Liver (tissue), 9 donors: Measurements from ENCODE around the gene RNLS. TPM values are rescaled to one million over a fixed set of nuclear protein-coding genes. Genes with fewer than 3 reads are reported as not detected.

Source experiments
- DNase-seq: peaks from one replicate; pipeline ENCODE4 v3.0.0-alpha.2; 2017; ENCODE audit warnings: low spot score
- H3K27ac ChIP-seq, 2 donors: one replicate each; pipeline ENCODE4 v1.7.0; 2013; ENCODE audit warnings: inconsistent platforms in 2 of 2, low read length in 2 of 2, control low read depth in 1 of 2, low read depth in 1 of 2, mild to moderate bottlenecking in 1 of 2
- H3K27me3 ChIP-seq, 4 donors: one replicate each; pipeline versions ENCODE4 v1.6.1 to v1.7.0; 2013; ENCODE audit warnings: low read length in 3 of 4, inconsistent platforms in 1 of 4, mild to moderate bottlenecking in 1 of 4, moderate library complexity in 1 of 4; ENCODE audit not compliant: control insufficient read depth in 4 of 4, insufficient read depth in 4 of 4
- H3K36me3 ChIP-seq, 4 donors: one replicate each; pipeline versions ENCODE4 v1.6.1 to v1.7.0; 2013; ENCODE audit warnings: low read length in 3 of 4, mild to moderate bottlenecking in 3 of 4, low read depth in 1 of 4, moderate library complexity in 1 of 4; ENCODE audit not compliant: control insufficient read depth in 4 of 4, insufficient read depth in 3 of 4
- H3K4me1 ChIP-seq, 4 donors: one replicate each; pipeline versions ENCODE4 v1.6.1 to v1.7.0; 2013; ENCODE audit warnings: low read length in 3 of 4, mild to moderate bottlenecking in 3 of 4, moderate library complexity in 1 of 4; ENCODE audit not compliant: control insufficient read depth in 4 of 4, insufficient read depth in 4 of 4
- H3K4me3 ChIP-seq, 3 donors: one replicate each; pipeline versions ENCODE4 v1.6.1 to v1.7.0; 2013; ENCODE audit warnings: low read length in 3 of 3, control low read depth in 1 of 3, low read depth in 1 of 3, mild to moderate bottlenecking in 1 of 3
- H3K9ac ChIP-seq, 2 donors: one replicate each; pipeline ENCODE4 v1.7.0; 2013; ENCODE audit warnings: low read length in 2 of 2, mild to moderate bottlenecking in 2 of 2, moderate library complexity in 2 of 2, control low read depth in 1 of 2, low read depth in 1 of 2
- H3K9me3 ChIP-seq, 4 donors: one replicate each; pipeline versions ENCODE4 v1.6.1 to v1.7.0; 2013; ENCODE audit warnings: low read length in 3 of 4; ENCODE audit not compliant: control insufficient read depth in 4 of 4
- EGR1 ChIP-seq, 2 donors: IDR thresholded peaks; 2 replicates each; pipeline ENCODE4 v1.6.1; 2016 to 2018; ENCODE audit warnings: antibody characterized with exemption in 2 of 2, low read depth in 2 of 2
- FOXA1 ChIP-seq: IDR thresholded peaks from 2 replicates; pipeline ENCODE4 v1.6.1; 2016; ENCODE audit warnings: antibody characterized with exemption
- FOXA2 ChIP-seq: IDR thresholded peaks from 2 replicates; pipeline ENCODE4 v1.6.1; 2016; ENCODE audit warnings: antibody characterized with exemption
- GABPA ChIP-seq, 2 donors: IDR thresholded peaks in 1 of 2; conservative IDR thresholded peaks in 1 of 2; 2 replicates each; pipeline ENCODE4 v1.6.1; 2016; ENCODE audit warnings: antibody characterized with exemption in 2 of 2, mild to moderate bottlenecking in 1 of 2, moderate library complexity in 1 of 2
- HNF4A ChIP-seq, 2 donors: conservative IDR thresholded peaks; 2 replicates each; pipeline ENCODE4 v1.6.1; 2016; ENCODE audit warnings: antibody characterized with exemption in 2 of 2, mild to moderate bottlenecking in 2 of 2
- HNF4G ChIP-seq: IDR thresholded peaks from 2 replicates; pipeline ENCODE4 v1.6.1; 2016; ENCODE audit warnings: antibody characterized with exemption
- JUND ChIP-seq, 2 donors: IDR thresholded peaks; 2 replicates each; pipeline ENCODE4 v1.6.1; 2016; ENCODE audit warnings: antibody characterized with exemption in 2 of 2
- NR2F2 ChIP-seq: IDR thresholded peaks from 2 replicates; pipeline ENCODE4 v1.6.1; 2016; ENCODE audit warnings: antibody characterized with exemption
- RAD21 ChIP-seq, 2 donors: IDR thresholded peaks; 2 replicates each; pipeline ENCODE4 v1.6.1; 2016; ENCODE audit warnings: antibody characterized with exemption in 2 of 2, mild to moderate bottlenecking in 2 of 2
- RXRA ChIP-seq, 2 donors: IDR thresholded peaks; 2 replicates each; pipeline ENCODE4 v1.6.1; 2017 to 2018; ENCODE audit warnings: antibody characterized with exemption in 2 of 2, mild to moderate bottlenecking in 1 of 2
- SP1 ChIP-seq: IDR thresholded peaks from 2 replicates; pipeline ENCODE4 v1.6.1; 2018; ENCODE audit warnings: antibody characterized with exemption, mild to moderate bottlenecking
- TAF1 ChIP-seq: conservative IDR thresholded peaks from 2 replicates; pipeline ENCODE4 v1.6.1; 2016; ENCODE audit warnings: antibody characterized with exemption, mild to moderate bottlenecking
- YY1 ChIP-seq: IDR thresholded peaks from 2 replicates; pipeline ENCODE4 v1.6.1; 2016; ENCODE audit warnings: antibody characterized with exemption, mild to moderate bottlenecking
- WGBS: extraction: QIAGEN DNeasy Blood & Tissue Kit; methylation state at CpG from one replicate; pipeline ENCODE4 v1.1.7; 2013; 5-methylcytosine and 5-hydroxymethylcytosine counted together
- polyA plus RNA-seq, 2 donors: library from polyadenylated mRNA; stranded (reverse) in 1 of 2; unstranded in 1 of 2; fragments of 200-250 nt in 1 of 2; fragments of >200 nt in 1 of 2; fragmentation: Nextera tagmentation in 1 of 2; extraction: Ambion mirVana in 1 of 2; gene quantifications; one replicate each; pipeline versions ENCODE4 v1.2.1 to v1.2.3, GENCODE V29; 2013 to 2015
- total RNA-seq, 2 donors: library from RNA; depleted of rRNA; stranded (reverse); fragments of >200 nt; gene quantifications; one replicate each; pipeline ENCODE4 v1.2.3, GENCODE V29; 2014
- TF ChIP-seq, protein P1 (sequence below): IDR thresholded peaks from 2 replicates; pipeline ENCODE4 v1.6.1; 2016; ENCODE audit warnings: antibody characterized with exemption
- TF ChIP-seq, protein P2 (sequence below): IDR thresholded peaks from 2 replicates; pipeline ENCODE4 v1.6.1; 2016; ENCODE audit warnings: antibody characterized with exemption
- TF ChIP-seq, protein P3 (sequence below): IDR thresholded peaks from 2 replicates; pipeline ENCODE4 v1.6.1; 2016; ENCODE audit warnings: antibody characterized with exemption
- TF ChIP-seq, protein P4 (sequence below): fragments of 150-350 bp; IDR thresholded peaks from 2 replicates; pipeline ENCODE4 v1.5.1; 2017; ENCODE audit warnings: improper control_type of control experiment, low read depth, low read length; ENCODE audit not compliant: missing input control
- TF ChIP-seq, protein P5 (sequence below): IDR thresholded peaks from 2 replicates; pipeline ENCODE4 v1.6.1; 2016; ENCODE audit warnings: antibody characterized with exemption, mild to moderate bottlenecking
- donor health status: healthy.
- donor health status: healthy.
- donor health status: healthy.
- donor health status: healthy.
- donor health status: healthy.

RNLS gene
- total and polyA plus RNA-seq, 4 donors: 4.1 to 12.4 (median 7.5) TPM

DNA sequence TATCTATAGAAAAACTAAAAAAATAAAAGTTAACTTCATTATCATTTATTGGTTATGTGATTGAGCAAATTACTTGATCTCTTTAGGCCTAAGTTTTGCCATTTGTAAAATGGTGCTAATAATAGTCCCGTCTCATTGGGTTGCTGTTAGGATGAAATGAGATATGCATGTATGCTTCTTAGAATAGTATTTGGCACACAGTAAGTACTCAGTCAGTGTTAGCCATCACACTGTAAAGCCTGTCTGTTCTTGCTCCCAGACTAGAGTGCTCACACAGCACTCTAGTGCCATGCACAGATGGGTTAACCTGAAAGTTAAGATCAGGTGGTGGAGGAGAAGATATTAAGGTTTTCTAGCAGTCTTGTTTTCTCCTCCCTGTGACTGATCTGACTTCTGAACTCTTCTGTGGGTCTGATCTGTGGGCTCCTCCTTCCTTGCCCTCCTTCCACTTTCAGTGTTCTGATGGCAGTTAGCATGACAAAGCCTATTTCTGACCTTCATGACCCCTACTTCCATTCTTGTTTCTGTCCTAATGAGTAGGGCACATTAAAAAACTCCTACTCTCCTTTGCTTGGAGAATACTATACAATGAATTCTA is 167.5 kb downstream of the RNLS start:
- H3K4me1 ChIP-seq: no peaks in the 10 kb centered on the region
- TF ChIP-seq RAD21 (IDR thresholded peaks at IDR 0.05) (no peak), JUND (IDR thresholded peaks at IDR 0.05) (no peak), GABPA (IDR thresholded peaks at IDR 0.05 in 1 of 2, conservative IDR thresholded peaks at IDR 0.05 in 1 of 2) (no peak), EGR1 (IDR thresholded peaks at IDR 0.05; ENCODE audit: low read depth in 2 of 2) (no peak), SP1 (no peak), FOXA2 (no peak), TAF1 (no peak), HNF4G (no peak), HNF4A (conservative IDR thresholded peaks at IDR 0.05) (no peak), RXRA (IDR thresholded peaks at IDR 0.05) (no peak), NR2F2 (no peak), FOXA1 (no peak), YY1 (no peak)
- TF ChIP-seq, protein P1, sequence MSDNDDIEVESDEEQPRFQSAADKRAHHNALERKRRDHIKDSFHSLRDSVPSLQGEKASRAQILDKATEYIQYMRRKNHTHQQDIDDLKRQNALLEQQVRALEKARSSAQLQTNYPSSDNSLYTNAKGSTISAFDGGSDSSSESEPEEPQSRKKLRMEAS: no peak
- TF ChIP-seq, protein P2, sequence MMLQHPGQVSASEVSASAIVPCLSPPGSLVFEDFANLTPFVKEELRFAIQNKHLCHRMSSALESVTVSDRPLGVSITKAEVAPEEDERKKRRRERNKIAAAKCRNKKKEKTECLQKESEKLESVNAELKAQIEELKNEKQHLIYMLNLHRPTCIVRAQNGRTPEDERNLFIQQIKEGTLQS: no peak
- TF ChIP-seq, protein P3, sequence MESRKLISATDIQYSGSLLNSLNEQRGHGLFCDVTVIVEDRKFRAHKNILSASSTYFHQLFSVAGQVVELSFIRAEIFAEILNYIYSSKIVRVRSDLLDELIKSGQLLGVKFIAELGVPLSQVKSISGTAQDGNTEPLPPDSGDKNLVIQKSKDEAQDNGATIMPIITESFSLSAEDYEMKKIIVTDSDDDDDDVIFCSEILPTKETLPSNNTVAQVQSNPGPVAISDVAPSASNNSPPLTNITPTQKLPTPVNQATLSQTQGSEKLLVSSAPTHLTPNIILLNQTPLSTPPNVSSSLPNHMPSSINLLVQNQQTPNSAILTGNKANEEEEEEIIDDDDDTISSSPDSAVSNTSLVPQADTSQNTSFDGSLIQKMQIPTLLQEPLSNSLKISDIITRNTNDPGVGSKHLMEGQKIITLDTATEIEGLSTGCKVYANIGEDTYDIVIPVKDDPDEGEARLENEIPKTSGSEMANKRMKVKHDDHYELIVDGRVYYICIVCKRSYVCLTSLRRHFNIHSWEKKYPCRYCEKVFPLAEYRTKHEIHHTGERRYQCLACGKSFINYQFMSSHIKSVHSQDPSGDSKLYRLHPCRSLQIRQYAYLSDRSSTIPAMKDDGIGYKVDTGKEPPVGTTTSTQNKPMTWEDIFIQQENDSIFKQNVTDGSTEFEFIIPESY: no peak
- TF ChIP-seq, protein P4, sequence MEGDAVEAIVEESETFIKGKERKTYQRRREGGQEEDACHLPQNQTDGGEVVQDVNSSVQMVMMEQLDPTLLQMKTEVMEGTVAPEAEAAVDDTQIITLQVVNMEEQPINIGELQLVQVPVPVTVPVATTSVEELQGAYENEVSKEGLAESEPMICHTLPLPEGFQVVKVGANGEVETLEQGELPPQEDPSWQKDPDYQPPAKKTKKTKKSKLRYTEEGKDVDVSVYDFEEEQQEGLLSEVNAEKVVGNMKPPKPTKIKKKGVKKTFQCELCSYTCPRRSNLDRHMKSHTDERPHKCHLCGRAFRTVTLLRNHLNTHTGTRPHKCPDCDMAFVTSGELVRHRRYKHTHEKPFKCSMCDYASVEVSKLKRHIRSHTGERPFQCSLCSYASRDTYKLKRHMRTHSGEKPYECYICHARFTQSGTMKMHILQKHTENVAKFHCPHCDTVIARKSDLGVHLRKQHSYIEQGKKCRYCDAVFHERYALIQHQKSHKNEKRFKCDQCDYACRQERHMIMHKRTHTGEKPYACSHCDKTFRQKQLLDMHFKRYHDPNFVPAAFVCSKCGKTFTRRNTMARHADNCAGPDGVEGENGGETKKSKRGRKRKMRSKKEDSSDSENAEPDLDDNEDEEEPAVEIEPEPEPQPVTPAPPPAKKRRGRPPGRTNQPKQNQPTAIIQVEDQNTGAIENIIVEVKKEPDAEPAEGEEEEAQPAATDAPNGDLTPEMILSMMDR: no peak
- TF ChIP-seq, protein P5, sequence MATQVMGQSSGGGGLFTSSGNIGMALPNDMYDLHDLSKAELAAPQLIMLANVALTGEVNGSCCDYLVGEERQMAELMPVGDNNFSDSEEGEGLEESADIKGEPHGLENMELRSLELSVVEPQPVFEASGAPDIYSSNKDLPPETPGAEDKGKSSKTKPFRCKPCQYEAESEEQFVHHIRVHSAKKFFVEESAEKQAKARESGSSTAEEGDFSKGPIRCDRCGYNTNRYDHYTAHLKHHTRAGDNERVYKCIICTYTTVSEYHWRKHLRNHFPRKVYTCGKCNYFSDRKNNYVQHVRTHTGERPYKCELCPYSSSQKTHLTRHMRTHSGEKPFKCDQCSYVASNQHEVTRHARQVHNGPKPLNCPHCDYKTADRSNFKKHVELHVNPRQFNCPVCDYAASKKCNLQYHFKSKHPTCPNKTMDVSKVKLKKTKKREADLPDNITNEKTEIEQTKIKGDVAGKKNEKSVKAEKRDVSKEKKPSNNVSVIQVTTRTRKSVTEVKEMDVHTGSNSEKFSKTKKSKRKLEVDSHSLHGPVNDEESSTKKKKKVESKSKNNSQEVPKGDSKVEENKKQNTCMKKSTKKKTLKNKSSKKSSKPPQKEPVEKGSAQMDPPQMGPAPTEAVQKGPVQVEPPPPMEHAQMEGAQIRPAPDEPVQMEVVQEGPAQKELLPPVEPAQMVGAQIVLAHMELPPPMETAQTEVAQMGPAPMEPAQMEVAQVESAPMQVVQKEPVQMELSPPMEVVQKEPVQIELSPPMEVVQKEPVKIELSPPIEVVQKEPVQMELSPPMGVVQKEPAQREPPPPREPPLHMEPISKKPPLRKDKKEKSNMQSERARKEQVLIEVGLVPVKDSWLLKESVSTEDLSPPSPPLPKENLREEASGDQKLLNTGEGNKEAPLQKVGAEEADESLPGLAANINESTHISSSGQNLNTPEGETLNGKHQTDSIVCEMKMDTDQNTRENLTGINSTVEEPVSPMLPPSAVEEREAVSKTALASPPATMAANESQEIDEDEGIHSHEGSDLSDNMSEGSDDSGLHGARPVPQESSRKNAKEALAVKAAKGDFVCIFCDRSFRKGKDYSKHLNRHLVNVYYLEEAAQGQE: no peak
- no peak overlapping the region for H3K4me3 ChIP-seq
- no peaks in the 10 kb centered on the region for H3K36me3 ChIP-seq
- H3K27me3 ChIP-seq: no peaks in the 10 kb centered on the region
- WGBS: 96% methylated on average over 1 of the region's 1 CpG
- no peak overlapping the region for H3K27ac ChIP-seq
- H3K9me3 ChIP-seq: no peaks in the 10 kb centered on the region
- DNase-seq: no peak
- H3K9ac ChIP-seq: no peak overlapping the region
